Esophagus squamous epithelium (tissue), 4 donors: Measurements from ENCODE around the gene ST3GAL2.

Source experiments
- CTCF ChIP-seq, 6 experiments: fragments of 450-650 bp in 4 of 6; fragments of 200-600 bp in 2 of 6; sonication (generic) in 2 of 6; IDR thresholded peaks; one replicate each; pipeline ENCODE4 v1.5.1; 2016 to 2019; ENCODE audit warnings: antibody characterized with exemption in 6 of 6, mild to moderate bottlenecking in 4 of 6, moderate library complexity in 4 of 6
- POLR2A ChIP-seq, 4 donors: fragments of 450-650 bp; IDR thresholded peaks; one replicate each; pipeline ENCODE4 v1.6.1; 2017; ENCODE audit warnings: antibody characterized with exemption in 4 of 4, mild to moderate bottlenecking in 4 of 4, moderate library complexity in 3 of 4

DNA sequence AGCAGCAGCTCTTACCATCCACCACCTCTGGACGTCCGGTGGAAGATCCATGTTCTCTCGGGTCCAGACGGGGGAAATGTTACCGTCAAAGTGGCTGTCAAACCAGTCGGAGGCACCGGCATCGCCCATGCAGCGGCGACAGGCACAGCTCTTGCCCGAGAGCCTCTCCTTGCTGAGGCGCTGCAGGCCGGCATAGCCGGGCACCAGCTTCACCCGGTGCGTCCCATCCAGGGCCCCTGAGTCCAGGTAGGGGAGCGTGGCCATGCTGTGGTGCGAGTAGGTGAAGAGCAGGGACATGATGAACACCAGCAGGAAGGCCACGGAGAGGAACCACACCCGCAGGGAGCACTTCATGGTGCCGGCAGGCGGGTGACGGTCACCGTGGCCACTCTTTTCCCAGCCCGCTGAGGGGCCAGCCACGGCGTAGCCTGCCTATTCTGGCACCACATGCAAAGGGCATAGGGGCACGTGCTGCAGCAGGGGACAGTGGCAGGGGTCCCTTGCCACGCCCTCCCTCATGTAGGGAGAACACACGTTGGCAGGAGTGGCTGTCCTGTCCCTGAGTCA is 40.6 kb downstream of the ST3GAL2 start:
- TF ChIP-seq CTCF (IDR thresholded peaks at IDR 0.05) (no peak), POLR2A (IDR thresholded peaks at IDR 0.05) (no peak)
